Kidney glomerular epithelial cell (primary cell): ENCODE data around the gene WWOX.
A peak's percentile ranks its signal among the peaks of the same experiment; 100 is the strongest.

Experiments
- DNase-seq: peaks from one replicate; lab custom pipeline; 2025; lab: John Stamatoyannopoulos, UW

The WWOX gene

DNA sequence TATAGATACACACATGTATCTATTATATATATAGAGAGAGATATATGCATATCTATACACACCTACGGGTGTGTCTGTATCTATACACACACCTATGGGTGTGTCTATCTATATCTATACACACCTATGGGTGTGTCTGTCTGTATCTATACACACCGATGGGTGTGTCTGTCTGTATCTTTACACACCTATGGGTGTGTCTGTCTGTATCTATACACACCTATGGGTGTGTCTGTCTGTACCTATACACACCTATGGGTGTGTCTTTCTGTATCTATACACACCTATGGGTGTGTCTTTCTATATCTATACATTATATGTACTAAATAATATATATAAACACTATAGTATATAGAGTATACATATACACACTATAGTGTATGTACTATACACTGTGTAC, 762.6 kb downstream of the WWOX start:
- DNase-seq = no peak

DNA sequence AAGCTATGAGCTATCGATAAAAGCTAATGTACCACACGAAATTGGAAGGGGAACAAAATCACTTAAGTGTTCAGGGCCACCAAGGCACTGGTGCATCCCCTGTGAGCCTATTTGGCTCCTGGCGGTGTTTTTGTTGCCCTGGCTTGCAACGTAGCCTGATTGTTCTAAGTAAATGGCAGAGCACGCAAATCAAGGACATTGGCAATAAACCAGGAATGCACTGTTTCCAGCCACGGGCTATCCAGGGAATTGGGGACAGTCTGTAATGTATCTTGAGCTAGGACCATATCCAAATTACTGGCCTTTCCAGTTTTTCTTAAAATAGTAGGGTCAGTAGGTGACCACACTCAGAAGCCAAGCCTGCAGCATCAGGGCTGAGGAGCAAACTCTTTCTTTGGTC, 767.1 kb downstream of the WWOX start:
- DNase-seq = no peak

DNA sequence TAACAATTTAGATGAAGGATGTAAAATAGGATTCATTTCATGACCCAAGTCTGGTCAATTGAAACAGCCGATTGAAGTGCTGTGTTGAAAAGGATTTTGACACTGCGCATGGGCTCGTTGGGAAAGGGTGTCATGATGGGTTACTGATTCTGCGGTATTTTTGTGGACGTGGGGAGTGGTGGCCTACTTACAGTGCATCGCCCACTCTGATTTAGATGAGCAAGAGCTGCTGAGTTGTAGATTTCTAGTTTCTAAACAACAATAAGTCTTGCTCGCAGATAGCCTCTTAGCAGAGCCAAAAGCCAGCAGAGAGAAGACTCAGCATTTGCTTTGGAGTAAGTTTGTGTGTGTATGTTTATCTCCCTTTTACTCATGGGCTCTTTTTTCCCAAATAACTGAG, 770.0 kb downstream of the WWOX start:
- DNase-seq = no peak

DNA sequence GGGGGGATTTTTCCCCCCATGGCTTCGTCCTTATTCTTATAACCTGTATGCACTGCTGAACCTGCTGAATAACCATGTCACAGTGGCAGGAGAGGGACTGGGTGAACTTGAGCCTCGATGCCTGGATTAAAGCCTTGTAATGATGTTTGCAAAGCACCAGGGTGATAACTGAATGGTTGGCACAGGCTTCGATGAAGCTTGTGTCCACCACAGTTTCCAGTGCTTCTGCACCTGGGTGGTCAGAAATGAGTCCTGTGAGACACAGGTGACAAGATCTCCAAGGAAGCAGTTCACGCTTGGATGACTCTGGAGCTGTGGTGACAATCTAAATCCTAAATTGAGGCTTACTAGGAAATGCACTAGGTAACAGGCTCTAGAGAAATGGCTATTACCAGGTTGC, 771.8 kb downstream of the WWOX start:
- no peak for DNase-seq

- no peak for DNase-seq
Measured at GRCh38 chr16:78876671-78877070, 777.2 kb downstream of the WWOX start.

DNA sequence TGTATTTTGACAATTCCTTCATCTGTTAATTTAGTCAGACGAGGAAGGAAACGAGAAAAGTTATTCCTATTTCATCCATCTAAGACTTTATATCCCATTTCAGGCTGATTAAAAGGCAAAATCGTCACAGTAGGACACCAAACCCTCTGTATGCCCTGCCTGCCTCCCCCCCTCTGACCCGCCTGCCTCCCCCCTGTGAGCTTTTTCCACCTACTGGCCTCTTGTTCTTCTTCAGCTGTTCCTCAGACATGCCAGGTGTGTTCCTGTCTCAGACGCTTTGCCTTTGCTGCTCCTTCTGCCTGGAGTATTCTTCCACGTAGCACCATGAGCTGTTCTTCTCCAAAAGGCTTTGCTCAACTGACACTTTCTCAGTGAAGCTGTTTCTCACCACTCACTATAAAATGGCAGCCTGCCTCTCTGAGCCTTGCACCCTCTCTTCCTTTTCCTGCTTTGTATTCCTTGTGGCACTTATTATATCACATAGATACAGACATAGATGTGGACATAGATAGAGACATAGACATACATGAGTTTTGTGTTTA, 777.7 kb downstream of the WWOX start:
- no peak for DNase-seq

DNA sequence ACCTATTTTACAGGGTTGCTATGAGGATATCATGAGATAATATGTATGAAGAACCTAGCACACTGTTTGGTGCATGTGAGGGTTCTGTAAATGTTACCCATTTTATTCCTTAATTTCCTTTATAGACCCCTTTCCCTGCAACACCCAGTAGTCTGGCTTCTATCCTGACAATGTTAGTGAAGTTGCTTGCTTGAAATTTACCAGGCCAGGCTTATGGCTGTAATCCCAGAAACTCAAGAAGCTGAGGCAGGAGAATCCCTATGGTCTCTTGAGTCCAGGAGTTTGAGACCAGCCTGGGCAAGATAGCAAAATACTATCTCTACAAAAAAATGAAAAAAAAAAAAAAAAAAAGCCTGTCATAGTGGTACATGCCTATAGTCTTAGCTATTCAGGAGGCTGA, 779.1 kb downstream of the WWOX start:
- no peak for DNase-seq

DNA sequence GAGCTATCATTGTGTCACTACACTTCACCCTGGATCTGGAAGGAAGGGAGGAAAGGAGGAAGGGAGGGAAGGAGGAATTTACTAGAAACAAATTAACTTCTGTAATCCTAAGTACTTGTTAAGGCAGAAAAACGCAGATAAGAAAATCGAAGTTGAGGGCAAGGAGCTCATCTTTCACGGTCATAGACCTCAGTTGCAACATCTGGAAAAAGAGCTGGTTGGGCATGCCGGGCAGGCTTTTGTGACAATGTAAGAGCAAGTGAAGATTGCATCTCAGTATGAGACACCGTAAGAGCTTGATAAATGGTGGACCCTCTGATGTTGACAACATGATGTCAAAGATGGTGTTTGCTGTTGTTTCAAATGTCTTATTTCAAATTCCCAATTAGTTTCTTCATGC, 779.6 kb downstream of the WWOX start:
- DNase-seq = no peak

GRCh38 chr16:78882150-78882549, 782.7 kb downstream of the WWOX start:
- DNase-seq = no peak

DNA sequence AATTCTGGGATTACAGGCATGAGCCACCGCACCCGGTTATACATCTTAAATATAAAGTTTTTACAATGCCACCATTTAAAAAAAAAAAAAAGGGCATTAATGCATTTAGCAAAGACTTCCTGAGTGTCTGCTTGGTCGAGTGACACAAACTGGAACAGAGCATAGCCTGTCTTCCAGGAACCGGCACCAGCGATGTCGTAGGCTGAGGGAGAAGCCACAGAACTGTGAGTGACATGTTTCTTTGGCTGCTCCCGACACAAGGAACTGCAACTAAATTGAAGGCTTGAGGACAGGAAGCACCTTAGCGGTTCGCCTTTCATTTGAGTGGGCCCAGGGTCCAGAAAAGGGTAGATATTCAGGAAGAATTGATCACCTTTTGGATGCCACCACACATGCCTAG, 783.3 kb downstream of the WWOX start:
- DNase-seq = no peak

- no peak for DNase-seq
Measured at GRCh38 chr16:78884204-78884603, 784.8 kb downstream of the WWOX start.

GRCh38 chr16:78889346-78889745, 789.9 kb downstream of the WWOX start:
- no peak for DNase-seq

GRCh38 chr16:78890373-78890895, 791.0 kb downstream of the WWOX start:
- DNase-seq = no peak

- DNase-seq = no peak
Measured at GRCh38 chr16:78892951-78893733, 793.7 kb downstream of the WWOX start.

DNA sequence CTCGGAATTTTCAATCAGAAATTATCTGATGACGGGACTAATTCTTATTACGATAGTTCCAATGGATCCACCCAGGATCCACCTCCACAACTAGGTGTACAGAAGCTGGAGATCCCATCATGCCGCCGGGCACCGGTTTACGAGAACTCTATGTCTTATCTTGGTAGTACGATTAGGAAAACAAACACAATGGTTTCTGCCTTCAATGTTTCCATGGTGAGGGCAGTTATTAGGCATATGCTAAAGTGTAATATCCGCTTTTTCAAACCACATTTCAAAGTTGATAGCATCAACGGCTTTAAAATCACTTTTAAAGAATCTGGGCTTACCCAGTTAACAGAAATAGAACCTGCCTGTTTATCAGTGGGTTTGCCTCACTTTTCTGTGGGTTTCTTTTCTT, 795.4 kb downstream of the WWOX start:
- no peak for DNase-seq

DNA sequence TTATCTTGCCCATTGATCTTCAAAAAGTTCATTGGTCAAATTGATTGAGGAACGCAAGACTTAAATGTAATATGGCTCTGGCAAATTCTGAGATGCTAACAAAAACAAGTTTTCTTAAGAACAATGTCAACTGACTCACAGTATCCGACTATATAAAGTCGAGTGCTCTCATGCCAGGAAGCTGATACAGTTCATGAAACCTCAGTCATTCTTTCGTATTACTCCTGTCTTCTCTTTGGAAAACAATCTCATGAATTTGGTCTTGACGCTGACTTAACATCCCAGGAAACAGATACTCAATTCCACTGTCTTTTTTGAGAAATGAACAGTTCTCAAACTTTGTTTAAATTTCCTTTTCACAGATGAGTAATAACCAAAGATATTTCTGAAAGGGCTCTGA, 796.2 kb downstream of the WWOX start:
- peak; percentile 8 for DNase-seq

GRCh38 chr16:78896280-78896679, 796.8 kb downstream of the WWOX start:
- no peak for DNase-seq

DNA sequence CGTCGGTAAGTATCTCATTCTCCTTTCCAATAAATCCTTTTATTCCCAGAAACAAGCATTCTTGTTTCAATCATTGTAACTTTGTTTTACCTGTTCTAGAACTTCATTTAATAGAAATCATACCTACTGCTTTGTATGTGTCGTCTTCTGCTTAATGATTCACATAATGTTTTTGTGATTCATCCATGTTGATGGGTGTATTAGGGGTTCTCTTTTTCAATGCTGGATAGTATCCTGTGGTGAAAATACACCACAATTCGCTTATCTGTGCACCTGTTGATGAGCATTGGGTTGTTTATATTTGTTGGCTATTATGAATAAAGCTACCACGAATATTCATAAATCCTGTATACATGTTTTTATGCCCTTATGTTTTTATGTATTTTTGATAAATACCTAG, 797.8 kb downstream of the WWOX start:
- no peak for DNase-seq

- DNase-seq = no peak
Measured at GRCh38 chr16:78900044-78900811, 800.8 kb downstream of the WWOX start.

DNA sequence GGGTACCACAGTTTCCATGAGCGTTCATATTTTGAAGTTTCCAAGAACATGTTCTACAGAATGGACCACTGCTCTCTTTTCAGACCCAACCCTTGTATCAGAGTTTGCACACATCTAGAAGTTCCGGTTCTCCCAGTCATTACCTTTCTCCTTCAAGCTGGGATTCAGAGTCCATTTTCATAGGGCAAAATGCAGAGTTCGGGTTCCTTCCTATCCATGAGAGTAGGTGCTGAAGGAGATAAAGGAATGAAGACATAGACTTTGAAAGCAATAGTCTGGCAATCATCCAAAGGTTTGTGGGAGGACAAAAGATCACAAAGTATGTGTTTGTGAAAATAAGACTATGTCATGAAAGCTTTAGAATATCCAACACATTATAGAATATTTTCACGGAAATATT, 801.5 kb downstream of the WWOX start:
- no peak for DNase-seq

GRCh38 chr16:78902321-78902720, 802.9 kb downstream of the WWOX start:
- no peak for DNase-seq

DNA sequence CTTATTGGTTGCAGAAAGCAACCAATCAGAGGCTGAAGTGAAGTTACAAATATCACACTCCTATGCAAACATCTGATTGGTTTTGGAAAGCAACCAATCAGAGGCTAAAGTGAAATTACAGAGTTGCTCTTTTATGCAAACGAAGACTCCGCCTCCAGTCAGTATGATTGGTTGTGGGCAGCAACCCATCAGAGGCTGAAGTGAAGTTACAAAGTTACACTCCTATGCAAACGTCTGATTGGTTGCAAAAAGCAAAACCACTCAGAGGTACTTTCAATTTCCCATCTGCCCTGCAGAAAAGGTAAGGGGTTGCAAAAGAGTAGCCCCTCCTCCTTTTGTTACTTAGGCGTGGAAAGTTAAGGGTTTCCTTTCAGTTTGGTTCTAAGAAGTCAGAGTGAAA, 803.8 kb downstream of the WWOX start:
- DNase-seq = no peak

- DNase-seq = no peak
Measured at GRCh38 chr16:78903843-78904242, 804.4 kb downstream of the WWOX start.
